ENCODE results near the gene FAM3D.

The FAM3D gene

DNA sequence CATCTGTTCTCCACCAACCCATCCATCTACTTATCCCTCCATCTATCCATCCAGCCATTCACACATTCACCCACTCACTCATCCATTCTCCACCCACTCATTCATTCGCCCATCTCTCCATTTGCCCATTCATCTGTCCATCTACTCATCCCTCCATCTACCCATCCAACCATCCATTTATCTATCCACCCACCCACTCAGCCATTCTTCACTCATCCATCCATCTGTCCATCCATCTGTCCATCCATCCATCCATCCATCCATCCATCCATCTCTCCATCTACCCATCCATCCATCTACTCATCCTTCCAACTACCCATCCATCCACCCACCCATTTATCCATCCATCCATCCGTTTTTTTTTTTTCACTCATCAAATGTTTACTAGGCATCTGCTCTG is 13.9 kb downstream of the FAM3D start:
- no peak for DNase-seq

DNA sequence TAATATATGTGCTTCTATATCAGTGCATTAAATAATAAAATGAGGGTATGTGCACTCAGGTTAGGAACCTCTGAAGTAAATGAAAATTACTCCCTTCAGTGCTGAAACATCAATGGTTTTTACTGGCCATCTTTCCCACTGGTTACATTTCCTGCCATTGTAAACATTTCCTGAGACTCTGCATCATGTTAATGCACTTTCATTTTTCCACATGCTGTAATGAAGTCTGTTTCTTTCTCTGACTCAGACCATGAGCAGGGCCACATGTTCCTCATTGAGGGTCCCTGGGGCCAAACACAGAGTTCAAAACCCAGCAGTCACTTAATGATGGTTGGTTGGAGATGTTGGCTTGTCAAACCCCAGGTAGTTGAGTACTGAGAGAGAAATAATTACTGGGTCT is 15.3 kb downstream of the FAM3D start:
- no peak for DNase-seq

DNA sequence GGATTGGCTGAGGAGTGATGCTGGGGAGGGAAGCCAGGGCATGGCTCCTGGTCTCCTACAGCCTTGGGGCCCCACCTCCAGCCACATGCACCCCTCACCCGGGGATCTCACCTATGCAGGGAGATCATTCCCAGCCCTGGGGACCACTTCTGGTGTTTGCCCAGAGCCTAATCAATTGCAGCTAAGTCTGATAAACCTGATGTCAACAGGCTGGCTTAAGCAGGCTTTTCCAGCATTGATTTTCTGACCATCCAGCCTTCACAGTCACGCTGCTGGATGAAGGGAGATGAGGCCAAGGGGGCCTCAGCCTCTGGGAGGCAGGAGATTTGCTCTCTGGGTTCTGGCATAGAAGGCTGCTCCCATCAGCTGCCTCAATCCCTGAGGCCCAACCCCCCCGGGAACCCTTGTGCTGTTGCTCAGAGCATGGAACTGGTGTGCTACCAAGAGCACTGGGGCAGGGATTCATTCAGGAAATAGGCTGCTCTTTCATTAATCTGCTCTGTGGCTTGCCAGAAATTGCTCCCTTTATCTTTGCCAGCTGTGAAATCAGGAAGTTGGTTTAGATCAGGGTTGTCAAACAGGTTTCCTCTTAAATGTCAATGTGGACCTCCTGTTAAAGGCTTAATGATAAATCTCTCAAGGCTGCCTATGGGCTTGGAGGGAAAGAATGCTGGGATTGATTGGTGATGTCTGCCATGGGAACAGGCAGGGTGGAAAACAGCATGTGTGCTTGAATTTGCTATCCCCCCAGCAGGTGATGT is 19.0 kb downstream of the FAM3D start:
- peak; percentile 19 for DNase-seq

DNA sequence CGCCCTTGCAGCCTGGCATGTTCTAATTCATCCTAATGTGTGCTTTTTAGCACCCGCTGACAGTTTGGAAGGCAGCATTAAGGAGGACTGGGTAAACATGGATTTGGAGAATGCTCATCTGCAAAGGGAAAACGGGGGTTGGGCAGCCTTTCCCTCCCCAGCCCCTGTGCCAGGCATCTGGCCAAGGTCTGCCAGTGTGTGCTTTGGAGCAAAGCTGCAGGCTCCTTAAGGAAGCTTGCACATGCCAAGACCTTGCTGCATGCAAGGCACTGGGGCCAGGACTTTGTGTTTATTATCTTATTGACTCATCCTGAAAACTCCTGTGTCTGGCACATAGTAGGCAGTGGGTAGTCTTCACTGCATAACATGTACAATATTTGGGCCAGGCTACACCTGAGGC is 20.1 kb downstream of the FAM3D start:
- no peak for DNase-seq

DNA sequence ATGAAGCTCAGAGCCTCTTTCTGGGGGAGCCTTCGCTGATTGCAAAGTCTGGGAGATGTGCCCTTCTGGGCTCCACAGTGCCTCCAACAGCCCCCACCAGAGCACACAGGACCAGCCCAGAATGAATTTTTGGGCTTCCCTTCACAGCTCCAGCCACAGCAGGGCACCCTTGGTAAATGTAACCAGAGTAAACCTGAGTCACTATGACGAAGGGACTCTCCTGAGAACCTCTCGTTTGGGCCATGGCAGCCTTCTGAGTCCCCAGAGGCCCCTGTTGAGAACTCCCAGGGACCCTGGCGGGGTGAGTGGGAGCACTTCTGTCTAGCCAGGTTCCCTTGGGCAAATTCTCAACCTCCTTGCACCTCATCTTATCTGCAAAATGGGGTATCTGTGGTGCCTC is 20.8 kb downstream of the FAM3D start:
- no peak for DNase-seq

DNA sequence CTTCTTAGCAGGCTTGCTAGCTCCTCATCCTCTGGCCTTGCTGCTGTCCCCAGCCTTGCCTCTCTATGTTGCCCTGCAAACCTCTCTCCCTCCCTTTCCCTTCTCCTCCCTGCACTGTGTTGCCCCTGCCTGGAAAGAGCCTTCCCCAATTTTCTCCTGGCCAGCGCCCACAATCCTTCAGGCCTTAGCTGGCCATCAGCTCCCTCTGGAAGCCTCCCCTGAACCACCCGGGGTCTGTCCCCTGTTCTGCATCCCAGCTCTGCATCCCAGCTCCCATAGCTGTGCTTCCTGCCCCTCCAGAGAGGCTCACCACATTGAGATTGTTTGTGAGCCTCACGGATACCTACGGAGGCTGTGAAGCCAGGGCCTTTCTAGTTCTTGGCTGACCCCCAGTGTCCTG is 23.7 kb downstream of the FAM3D start:
- no peak for DNase-seq

DNA sequence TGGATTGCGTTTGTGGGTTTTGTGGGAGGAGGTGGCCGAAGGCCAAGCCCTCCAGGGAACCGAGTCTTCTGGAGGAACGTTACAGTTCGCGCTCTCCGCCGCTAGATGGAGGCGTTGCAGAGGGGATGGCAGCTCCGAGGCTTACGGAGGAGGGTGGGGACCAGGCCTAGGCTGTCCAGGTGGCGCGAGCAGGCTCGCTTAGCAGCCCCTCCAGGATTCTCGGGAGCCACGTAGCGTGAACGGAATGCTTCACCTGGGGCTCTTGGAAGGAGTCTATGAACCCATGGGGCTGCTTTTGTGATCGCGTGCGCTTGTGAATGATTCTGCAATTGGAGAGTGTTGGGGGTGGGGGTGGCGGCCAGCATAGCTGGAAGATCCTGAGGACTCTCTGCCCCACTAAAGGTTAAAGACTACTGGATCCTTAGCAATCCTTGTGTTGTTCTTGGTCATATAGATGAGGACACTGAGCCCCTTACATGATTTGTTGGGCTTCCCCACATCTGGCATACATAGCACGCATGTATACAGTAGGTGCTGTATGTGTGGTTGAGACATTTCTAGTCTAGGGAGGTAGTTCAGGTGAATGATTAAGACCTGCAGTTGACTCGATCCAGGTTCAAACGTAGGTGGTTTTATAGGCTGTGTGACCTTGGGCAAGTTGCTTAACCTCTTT is 25.7 kb downstream of the FAM3D start:
- DNase-seq: peak; percentile 72

DNA sequence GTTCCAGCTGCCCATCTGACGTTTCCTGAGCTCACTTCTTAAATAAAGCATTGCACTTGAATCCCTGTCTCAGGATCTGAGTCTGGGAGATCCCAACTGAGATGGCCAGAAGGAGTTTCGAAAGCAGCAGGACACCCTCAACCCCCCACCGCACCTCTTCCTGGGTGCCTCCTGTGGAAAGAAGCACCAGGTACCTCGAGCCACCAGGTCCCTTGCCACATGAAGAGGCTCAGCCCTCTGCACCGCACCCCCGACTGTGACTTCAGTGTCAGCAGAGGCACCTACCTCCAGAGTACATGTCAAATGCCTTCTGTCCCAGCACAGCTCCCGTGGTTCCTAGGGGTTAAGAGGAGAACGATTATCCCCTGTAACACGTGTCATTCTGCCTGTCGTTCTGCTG is 26.7 kb downstream of the FAM3D start:
- DNase-seq: no peak

DNA sequence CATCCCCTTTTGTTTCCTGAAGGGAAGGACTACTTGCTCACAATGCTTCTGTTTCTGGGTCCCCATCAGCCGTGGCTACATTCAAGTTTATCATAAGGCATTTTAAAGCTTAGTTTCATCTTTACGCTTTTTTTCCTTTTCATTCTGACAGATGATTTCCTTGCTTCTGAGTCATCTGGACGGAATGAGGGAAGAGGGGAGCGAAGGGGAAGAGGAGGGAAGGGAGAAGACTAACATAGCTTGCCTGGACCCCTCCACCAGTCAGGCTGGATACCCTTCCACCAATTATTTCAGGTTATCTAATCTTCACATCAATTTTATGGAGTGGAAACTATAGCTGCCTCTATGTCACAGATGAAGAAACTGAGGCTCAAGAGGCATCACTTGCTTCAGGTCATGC is 27.6 kb downstream of the FAM3D start:
- no peak for DNase-seq

DNA sequence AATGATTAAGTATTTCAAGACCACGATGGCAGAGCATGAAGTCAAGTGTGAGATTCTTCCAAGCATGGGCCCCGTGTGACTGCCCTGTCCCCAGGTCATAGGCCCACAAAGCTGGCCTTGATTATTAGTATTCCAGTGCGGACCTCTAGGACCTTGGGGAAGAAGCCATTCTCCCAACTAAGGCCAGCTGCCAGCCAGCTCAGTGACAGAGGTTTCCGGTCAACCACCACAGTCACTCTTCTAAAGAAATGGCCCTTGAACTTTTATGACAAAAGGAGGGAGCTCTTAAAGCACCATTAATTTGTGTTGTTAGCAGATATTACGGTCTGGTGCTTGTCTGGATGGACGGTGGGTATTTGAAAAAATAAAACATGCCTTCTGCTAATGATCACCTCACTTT is 28.0 kb downstream of the FAM3D start:
- DNase-seq: no peak

DNA sequence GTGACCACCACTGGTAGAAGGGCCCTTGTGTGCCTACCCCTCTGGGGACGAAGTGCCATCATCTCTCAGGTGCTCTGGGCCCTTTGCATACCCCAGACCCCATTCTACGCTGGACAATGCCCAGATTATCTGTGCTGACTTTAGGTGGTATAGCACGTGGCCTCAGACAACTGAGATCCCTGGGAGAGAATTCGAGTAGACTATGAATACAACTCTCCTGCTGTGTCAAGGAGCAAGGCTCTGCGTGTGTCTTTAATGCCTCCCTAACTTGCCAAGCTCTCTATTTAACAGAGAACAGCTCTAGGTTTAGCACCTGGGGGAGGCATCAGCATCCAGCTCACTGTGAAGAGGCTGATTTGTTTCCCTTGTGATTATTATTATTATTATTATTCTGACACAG is 29.1 kb downstream of the FAM3D start:
- DNase-seq: no peak

DNA sequence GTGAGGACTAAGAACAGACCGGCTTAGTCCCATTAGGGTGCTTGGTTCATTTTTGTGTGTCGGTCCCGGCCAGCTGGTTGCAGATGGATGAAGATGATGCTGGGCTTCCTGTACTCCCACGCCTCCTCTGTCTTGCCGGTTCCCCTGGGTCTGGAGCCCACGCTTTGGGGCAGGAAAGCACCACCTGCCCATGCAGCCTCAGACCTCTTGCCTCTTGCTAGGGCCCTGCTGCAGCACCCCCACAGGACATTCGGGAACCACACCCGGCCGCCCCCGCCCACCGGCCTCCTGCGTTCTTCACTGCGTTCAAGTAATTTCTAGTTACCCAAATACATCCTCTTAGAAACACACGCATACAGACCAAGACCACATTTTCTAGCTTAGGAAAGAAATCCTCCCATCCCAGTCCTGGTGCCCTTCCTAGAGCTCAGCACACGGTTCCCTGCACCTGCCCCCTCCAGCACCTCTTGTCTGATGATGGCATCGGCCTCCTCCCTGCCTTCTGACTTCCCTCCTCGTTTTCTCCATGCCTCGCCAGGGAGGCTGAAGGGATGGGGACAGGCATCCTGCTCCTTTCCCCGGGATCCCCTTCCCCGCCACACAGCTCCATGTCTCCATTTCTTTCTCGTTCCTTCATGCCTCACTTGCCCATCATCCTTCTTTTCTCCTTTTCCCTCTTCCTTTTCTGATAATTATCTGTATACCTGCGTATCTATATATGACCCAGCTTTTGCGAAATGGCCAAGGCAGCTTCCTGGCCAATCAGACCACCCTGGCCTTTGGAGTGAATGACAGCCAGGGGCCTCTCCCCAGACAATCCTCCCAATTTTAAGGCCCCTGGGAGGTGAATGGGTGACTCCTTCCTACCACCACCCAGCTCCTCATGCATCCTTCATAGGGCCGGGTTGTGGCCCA is 30.9 kb downstream of the FAM3D start:
- DNase-seq: no peak

DNA sequence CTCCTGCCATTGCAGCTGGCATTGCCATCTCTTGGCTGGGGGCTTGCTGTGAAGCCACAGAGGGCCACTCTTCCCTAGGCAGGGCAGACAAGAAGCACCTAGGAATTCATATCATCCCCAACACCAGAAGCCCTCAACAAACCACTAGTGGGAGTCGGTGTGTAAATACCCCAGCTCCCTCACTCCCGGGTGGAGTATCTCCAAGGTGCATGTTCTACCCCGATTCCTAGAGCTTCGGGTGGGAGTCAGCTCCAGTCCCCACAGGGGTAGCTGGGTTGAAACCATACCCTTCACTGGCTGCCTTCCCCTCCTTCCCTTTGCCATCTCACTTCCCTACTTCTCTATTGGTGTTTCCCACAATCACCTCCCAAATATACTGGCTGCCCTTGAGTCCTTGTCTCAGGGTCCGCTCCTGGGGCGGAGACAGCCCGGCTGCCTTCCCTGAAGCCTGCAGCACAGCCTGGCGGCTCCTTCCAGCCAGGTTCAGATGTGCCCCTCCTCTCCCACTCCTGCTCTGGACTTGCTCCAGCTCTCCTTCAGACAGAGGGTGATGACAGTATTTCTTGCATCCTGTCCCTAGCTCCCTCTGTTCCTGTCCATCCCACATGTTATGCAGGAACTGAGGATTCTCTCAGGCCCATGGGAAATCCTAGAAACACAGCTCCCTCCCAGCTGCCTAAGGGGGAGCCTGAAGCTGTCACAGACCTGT is 33.3 kb downstream of the FAM3D start:
- no peak for DNase-seq

DNA sequence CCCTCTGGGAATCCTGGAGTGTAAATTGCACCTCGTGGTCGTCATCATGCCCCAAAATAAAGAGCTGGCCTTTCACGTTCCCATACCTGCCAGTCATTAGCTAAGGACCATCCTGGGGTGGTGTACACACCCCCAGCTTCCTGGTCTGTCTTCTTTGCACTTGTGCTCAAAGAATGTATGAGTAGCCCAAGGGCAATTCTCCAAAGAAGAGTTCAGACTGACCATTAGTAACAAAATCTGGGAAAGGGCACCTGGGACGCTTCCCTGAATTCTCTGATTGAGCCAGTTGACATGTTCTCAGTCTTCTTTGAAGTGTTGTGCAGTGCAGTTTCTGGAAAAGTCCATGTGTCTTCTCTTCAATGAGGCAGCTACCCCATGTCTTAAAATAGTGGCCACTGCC is 34.8 kb downstream of the FAM3D start:
- no peak for DNase-seq

DNA sequence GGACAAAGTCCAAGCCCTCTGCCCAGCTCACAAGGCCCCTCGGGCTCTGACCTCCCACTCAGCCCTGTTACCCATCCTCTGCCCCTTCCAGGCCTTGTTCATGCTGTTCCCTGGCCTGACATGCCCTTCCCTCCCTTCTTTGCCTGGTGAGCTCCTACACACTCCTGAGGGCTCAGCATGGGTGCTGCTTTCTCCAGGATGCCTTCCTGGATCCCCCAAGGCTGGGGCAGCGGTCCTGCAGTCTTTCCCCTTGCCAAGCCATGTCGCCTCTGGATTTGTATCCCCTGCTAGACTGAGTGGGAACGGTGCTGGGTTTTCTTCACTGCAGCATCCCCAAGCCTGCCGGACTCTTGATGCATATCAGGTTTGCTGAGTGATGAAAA is 35.9 kb downstream of the FAM3D start:
- no peak for DNase-seq

DNA sequence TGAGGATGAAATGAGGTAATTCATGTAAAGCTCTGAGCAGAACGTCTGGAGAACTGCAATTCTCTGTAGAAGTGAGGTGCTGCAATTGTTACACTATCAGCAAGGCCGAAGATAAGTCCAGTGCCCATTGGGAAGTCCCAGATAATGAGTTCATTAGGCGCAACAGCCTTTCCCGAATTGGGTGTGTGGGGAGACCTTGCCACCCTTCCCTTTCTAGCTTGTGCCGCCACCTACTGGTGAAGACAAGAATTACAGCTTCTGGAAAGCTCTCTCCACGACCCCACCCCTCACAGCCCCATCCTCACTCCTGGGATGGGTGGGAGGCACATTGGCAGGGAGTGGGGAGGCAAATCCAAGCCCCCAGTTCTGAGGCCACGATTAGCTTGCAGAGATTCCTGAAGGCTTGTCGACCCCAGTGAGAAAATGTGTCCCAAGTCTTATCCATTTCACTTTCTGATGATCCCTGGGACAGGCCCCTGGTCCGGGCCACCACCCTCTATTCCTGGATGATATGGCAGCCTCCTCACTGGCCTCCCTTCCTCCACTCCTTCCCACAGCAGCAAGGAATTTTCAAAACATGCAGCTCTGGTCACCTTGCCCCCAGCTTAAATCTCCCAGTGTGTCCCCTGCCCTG is 36.4 kb downstream of the FAM3D start:
- DNase-seq: peak; percentile 79

DNA sequence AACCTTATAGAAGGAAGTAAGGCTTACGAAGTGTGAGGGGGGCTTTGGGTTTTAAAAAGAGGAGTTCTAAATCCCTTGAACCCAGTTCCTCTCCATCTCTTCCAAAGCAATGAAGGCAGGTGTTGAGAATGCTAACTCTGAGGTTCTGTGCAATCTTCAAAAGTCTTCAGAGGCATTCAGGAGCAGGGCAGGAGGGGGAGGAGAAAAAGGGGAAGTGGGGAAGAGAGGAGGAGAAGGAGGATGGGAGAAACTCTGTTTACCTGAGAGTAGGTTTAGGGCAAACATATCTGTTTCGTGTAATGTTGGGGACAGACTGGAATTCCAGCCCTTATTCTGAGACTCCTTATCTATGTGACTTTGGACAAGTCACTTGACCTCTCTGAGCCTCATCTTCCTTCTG is 36.9 kb downstream of the FAM3D start:
- peak; percentile 48 for DNase-seq

DNA sequence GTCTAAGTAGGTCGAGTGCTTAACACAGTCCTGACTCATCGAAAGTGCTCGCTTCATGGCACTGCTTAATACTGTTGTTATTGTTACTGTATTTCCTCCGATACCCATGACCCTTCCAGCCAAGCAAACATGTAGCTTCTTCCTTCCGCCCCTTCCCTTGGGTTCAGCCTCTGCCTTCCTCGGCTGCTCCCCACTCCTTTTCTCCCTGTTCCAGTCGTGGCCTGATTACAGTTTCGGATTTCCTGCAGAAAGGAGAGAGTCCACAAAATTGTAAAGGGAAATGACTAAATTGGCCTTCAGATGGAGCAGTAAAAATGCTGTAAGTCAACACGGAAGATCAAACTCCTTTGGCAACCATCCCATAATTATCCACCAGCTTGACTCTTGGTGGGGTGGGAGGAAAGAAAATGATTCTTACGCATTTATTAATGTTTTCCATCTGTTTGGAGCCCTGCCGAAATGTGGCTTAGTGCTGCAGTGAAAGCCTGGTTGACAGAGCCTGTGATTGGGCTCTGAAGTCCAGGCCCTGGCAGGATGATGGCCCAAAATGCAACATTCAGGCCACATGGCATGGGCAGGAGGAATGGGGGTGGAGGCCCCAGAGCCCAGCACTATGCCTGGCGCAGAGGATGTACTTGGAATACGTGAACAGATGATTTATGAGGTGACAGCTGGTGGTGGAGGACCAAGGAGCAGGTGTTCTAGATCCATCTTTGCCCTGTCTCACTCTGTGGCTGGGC is 37.6 kb downstream of the FAM3D start:
- DNase-seq: no peak

DNA sequence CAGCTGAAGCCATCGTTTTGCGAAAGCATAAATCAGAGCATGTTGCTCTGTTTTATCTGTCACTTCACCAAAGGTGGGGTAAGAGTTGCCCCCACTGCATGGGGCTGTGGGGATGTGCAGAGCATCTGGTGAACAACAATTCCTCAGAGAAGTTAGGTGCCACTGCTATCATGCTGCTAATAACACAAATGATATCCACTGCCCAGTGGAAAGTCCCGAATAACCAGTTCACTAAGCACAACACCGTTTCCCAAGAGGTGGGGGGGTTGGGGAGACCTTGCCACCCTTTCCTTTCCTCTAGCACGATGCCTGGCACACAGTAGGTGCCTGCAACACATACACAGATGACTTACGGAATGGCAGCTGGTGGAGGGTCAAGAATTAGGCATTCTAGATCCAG is 38.6 kb downstream of the FAM3D start:
- DNase-seq: no peak

DNA sequence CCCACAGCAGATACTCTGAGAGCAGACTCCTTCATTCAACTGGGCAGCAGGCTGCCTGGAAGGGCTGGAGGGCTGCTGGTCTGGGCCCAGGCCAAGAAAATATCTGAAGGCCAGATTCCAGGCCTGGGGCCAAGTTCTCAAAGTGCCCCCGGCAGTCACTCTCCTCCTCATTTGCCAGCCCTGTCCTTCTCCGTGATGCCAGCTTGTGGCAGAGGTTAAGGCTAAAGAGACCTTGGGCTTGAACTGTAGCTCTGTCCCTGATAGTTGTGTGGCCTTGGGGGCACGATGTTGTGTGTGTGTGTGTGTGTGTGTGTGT is 39.0 kb downstream of the FAM3D start:
- no peak for DNase-seq

DNA sequence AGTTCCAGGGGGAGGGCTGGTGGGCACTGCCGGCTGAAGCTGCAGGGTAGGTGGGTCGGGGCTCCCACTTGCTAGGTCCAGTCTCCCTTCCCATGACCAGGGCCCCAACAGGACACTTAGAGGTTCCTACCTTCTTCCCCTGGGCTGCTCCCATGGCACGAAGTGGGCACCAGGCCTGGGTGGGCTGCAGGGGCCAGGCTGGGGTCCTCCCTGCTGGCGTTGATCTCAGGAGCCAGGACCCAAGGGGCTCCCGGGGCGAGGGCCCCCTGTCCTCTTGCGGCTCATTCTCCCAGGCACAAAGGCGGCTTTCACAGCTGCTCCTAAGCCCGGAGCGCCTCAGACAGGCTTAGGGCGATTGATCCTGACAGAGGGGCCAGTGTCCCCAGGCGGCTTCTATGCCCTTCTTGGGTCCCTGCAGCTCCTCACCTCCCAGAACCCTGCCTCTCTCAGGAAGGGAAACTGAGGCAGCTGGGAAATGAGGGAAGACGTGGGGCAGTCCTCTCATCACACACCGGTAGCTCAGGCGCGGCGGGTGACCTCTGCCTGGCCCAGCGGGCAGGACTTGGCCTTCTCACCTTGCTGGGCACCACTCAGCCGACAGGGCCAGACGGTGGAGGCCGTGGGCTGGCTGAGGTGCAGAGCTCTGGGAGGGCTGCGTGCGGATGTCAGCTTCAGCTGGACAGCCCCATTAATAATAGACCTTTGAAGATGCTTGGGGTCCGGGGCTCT is 39.6 kb downstream of the FAM3D start:
- DNase-seq: no peak

All from OCI-M1 (cell line).